GM18909 (cell line): ENCODE results near the gene NACC2.

Experiments used
- ATAC-seq: cut with Tn5 transposase; IDR thresholded peaks from one replicate; pipeline ENCODE4 v1.9.1; 2021; ENCODE audit warnings: mild to moderate bottlenecking; ENCODE audit not compliant: unreplicated experiment, poor library complexity

The NACC2 gene

DNA sequence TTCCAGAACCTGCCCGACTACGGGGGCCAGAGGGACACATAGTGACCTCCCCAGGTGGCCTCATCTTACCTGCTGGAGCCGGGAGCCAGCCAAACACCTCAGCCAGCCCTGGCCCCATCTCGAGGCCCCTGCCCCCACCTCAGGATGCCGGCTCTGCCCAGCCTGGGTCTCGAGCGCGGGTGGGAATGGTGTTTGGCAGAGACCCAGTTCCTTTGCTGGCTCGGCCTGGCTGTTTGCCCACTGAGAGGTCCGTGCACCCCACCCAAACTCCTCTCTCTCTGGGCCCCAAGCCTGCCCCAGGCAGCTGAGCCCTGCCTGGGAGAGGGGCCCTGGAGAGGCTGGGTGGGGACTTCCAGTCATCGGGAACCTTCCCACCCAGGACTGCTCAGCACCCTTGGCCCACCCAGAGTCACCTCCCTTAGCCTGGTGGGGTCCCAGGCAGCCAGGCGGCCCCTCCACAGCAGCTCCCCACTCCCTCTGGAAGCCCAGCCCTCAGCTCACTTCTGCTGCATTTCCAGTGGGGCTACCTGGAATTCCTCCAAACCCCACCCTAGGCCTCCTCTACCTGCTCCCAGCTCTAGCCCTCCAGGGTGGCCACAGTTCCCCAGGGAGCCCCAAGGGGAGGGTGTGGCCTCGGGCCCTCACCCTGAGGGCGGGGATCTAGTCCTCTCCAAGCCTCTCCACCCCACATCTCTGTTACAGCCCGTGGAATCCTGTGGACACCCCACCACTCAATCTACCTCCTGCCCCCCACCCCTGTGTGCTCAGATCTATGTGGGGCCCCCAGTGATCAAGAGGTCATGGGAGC, 91.5 kb downstream of the NACC2 start:
- no peak for ATAC-seq

- ATAC-seq, result no peak
These were observed 92.2 kb downstream of the NACC2 start for GRCh38 chr9:136002881-136003280.

- ATAC-seq, result no peak
These were observed 92.9 kb downstream of the NACC2 start for GRCh38 chr9:136002215-136002614.

- ATAC-seq, result no peak
These were observed 93.9 kb downstream of the NACC2 start for GRCh38 chr9:136001231-136001630.

GRCh38 chr9:135998410-135999071, 96.5 kb downstream of the NACC2 start:
- no peak for ATAC-seq

GRCh38 chr9:135998016-135998380, 97.1 kb downstream of the NACC2 start:
- ATAC-seq, result no peak

DNA sequence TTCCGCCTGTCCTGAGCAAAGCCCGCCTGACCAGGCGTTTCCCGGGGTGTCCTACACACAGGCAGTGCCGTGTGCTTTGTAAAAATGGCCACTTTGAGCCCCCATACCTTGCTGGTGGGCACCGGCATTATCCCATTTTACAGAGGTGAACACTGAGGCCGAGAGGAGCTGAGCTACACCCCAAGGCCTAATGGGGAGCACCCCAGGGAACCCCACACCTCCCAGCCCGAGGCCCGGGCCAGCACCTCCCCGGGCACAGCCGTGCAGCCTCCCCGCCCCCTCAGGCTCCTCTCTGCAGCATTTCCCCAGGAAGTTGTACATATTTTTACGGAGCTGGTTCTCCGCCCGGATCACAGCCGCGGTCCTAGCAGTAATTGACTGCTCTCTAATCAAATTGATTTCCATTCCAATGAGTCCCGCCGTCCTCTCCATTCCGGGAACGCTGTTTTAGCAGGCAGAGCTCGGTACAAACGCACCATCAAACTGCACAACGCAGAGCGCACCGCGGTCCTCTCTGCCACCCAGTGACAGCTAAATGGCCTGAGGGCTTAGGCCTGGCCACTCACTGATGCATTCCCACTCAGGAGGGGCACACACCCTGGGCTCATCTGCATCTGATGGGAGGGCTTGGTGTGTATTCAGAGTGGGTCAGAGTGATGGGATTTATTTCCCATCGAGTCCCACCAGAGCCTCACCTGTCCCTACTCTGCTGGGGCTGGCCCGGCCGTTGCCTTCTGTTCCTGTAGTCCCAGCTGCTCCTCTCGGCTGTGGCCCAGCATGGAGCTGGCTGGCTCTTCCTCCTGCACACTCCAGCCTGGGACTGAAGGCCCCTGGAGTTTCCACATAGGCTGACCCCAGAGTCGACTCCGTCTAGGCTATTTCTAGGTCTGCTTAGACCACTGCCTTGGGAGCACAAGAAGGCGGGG, 97.7 kb downstream of the NACC2 start:
- no peak for ATAC-seq

GRCh38 chr9:135995816-135996215, 99.3 kb downstream of the NACC2 start:
- no peak for ATAC-seq

DNA sequence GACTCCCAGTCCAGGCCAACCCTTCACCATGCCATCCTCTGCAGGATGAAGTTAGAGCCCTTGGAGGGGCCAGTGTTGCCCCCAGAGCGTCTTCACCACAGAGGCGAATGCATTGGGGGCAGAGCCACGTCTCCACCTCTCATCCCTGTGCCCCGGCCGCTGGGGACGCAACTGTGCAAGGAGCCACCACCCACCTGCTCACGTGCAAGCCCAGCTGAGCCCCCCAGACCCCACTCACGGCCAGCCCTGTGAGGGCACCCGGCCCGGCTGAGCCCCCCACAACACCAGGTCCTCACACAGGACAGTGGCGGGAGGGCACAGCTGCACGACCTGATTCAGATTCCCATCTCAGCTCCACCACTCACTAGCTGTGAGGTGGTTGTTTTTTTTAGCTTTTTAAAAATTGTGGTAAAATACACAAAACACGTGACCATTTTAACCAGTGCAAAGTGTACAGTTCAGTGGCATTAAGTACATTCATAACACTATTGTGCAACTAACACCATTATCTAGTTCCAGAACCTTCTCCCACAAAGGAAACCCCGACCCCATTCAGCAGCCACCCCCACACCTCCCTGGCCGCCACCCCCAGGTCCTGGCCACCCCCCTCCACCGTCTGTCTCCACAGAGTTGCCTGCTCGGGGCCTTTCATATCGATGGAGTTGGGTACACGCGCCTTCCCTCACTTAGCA, 100.4 kb downstream of the NACC2 start:
- no peak for ATAC-seq

DNA sequence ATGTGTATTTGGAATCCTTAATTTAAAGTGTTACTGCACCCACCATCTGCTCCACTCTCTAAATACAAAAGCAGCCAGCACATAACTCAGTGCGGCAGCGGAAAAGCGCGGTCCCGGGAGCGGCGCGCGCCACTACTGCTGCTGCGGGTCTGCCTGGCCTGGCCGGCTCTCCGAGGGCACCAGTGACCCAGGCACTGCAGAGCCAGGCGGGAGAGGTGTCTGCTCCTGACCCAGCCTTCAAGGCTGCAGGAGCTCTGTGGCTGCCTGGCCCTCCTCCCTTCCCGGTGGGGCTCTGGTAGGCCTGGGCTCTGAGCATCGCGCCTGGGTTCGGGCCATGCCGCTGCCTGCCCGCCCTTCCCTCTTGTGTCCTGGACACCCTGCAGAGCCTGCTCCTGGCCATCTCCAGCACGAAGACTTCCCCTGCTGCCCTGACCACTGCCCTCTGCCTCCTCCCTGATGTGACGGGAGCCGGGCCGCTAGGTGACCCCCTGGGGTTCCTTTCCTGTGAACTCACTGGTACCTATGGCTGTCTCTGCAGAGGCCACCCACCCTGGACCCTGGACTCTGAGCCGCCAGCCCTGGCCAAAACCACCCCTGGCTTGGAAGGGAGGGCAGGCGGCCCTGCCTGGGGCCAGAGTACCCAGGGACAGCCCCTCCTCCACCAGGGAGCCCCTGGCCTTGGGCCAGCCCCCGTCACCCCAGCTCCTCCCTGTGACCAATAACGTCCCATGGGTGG, 101.2 kb downstream of the NACC2 start:
- no peak for ATAC-seq

- no peak for ATAC-seq
These were observed 101.7 kb downstream of the NACC2 start for GRCh38 chr9:135993409-135993742.

DNA sequence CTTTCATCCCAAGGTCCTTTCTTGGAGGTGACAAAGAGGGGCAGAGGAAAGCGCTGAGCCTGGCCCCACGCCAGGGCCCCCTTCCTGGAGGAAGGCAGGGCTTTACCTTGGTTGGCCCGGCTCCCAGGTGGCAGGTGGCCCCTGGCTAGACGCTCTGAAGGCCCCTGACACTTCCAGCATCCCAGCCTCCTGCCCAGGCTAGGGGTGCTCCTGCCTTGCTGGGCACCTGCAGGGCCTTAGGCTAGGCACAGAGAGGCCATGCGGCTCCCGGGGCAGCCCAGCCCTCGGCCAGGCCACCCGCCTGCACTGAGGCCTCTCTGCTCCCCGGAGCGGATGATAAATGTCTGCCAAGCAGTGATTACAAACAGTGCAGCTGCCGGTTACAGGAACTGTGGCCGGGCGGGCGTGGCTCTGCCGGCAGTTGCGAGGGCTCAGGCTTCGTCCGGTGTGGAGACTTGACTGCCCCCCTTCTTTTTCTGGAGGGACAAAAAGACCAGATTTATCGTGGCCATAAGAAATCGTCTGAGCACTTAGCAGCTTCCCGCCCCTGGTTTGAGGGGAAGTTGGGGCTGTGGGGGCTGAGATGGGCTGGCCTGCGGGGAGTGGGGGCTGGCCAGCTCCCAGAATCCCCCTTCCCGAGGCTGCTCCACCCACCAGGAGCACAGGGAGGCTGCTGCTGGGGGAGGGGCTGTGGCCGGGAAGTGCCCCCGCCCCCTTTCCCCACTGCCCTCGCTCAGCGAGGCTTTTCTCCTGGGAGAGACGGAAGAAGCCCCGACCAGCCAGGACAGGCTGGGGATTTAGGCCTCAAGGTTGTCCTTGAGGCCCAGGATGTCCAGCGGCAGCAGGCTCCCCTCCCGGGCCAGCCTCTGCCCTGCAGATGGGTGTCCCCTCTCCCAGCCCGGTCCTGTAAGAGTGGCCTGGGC, 102.3 kb downstream of the NACC2 start:
- no peak for ATAC-seq

DNA sequence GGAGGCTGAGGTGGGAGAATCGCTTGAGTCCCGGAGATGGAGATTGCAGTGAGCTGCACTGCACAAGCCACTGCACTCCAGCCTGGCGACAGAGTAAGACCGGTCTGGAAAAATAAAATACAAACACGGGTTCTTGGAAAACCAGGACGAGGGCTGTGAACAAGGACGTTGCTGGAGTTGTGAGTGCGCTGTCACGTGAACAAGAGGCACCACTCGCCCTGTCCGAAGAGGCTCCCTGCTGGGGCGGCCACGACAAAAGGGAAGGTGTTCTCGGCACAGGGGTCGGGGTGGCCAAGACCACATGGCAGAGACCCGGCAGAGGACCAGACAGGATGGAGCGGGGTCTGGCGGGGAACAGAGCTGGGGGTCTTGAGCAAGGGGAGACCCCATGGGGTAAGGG, 103.3 kb downstream of the NACC2 start:
- ATAC-seq, result no peak

DNA sequence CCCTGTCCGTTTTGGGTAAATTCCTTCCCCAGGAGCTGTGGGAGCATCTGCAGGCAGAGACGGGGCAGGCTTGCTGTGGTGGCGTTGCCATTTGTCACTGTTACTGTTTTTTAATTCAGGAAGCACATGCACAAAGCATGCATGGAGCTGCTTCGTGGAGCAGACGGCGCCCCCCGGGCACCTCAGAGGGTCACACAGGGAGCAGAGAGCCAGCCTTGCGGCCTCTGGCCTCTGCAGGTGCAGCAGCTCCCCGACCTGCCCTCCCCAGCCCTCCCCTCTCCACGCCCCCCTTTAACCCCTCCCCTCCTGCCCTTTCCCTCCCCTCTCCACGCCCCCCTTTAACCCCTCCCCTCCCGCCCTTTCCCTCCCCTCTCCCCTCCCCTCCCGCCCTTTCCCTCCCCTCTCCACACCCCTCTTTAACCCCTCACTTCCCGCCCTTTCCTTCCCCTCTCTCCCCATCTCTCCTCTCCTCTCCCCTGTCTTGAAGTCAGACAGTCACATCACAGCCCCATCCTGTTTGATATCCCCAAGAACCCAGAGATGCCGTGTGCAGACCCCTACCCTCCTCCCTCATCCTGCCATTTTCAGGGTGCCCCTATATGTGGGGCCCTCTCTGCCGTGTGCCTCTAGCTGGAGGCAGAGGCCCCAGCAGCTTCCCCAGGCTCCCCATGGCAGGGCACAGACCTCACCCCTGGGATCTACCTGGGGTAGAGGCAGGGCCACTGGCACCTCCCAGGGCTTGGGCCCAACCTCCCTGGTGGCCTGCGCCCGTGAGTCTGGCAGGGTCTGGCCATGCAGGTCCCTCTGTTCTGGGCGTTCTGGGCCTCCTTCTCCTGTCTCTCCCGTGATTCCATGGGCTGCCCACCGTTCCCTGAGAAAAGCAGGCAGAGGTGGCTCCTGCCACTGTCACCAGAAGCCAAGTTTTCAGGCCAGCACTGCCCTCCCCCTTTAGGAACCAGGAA, 104.3 kb downstream of the NACC2 start:
- ATAC-seq, result no peak

- no peak for ATAC-seq
These were observed 105.2 kb downstream of the NACC2 start for GRCh38 chr9:135989722-135990467.

GRCh38 chr9:135989157-135989556, 105.9 kb downstream of the NACC2 start:
- no peak for ATAC-seq

- ATAC-seq, result no peak
These were observed 106.6 kb downstream of the NACC2 start for GRCh38 chr9:135988493-135988892.
